NCI-H524 treated with DMSO at 0.1 percent for 48 hours (cell line): ENCODE results near the gene PCBP4.
"Not testable (repeated sequence)": the region's sequence is repeated elsewhere in the genome, so short reads cannot be mapped to it uniquely, and the experiment has no call there.

Experiments used
- DNase-seq: peaks from one replicate; lab custom pipeline; 2025; lab: John Stamatoyannopoulos, UW

Gene PCBP4

GRCh38 chr3:51938780-51939425, 28.4 kb downstream of the PCBP4 start:
- DNase-seq: no peak

- no peak for DNase-seq
Measured at GRCh38 chr3:51937611-51938450, 29.4 kb downstream of the PCBP4 start.

GRCh38 chr3:51937014-51937413, 30.2 kb downstream of the PCBP4 start:
- DNase-seq: no peak

GRCh38 chr3:51935886-51936755, 31.1 kb downstream of the PCBP4 start:
- no peak for DNase-seq

- DNase-seq: no peak
Measured at GRCh38 chr3:51934991-51935885, 32.0 kb downstream of the PCBP4 start.

- DNase-seq: no peak
Measured at GRCh38 chr3:51934139-51934850, 33.0 kb downstream of the PCBP4 start.

GRCh38 chr3:51933471-51934138, 33.6 kb downstream of the PCBP4 start:
- DNase-seq: no peak

- DNase-seq: no peak
Measured at GRCh38 chr3:51932471-51933370, 34.5 kb downstream of the PCBP4 start.

- DNase-seq: no peak
Measured at GRCh38 chr3:51931756-51932155, 35.5 kb downstream of the PCBP4 start.

- DNase-seq: no peak
Measured at GRCh38 chr3:51930439-51930838, 36.8 kb downstream of the PCBP4 start.

- DNase-seq: no peak
Measured at GRCh38 chr3:51929420-51930003, 37.7 kb downstream of the PCBP4 start.

- DNase-seq: not testable (repeated sequence)
Measured at GRCh38 chr3:51928981-51929380, 38.3 kb downstream of the PCBP4 start.

- DNase-seq: no peak
Measured at GRCh38 chr3:51928438-51928837, 38.8 kb downstream of the PCBP4 start.

- DNase-seq: no peak
Measured at GRCh38 chr3:51927061-51927977, 39.9 kb downstream of the PCBP4 start.

GRCh38 chr3:51921081-51921578, 46.1 kb downstream of the PCBP4 start:
- no peak for DNase-seq

GRCh38 chr3:51916418-51916817, 50.8 kb downstream of the PCBP4 start:
- no peak for DNase-seq

GRCh38 chr3:51908026-51908425, 59.2 kb downstream of the PCBP4 start:
- DNase-seq: no peak
